H9 (cell line): ENCODE data around the gene DHX35. TPM values are rescaled to one million over a fixed set of nuclear protein-coding genes. Genes with fewer than 3 reads are reported as not detected.

Experiments used
- DNase-seq: peaks from one replicate; pipeline ENCODE4 v3.0.0-alpha.2; 2017
- H2AFZ ChIP-seq: one replicate; pipeline ENCODE4 v1.6.1; 2013; ENCODE audit warnings: mild to moderate bottlenecking, low read length, control low read depth, moderate library complexity
- H2AK5ac ChIP-seq: 2 replicates; pipeline ENCODE4 v1.6.1; 2013; ENCODE audit warnings: low read length, control low read depth, mixed read lengths; ENCODE audit not compliant: insufficient read length
- H2BK120ac ChIP-seq: one replicate; pipeline ENCODE4 v1.6.1; 2013; ENCODE audit warnings: low read depth, mild to moderate bottlenecking, low read length, control low read depth, inconsistent platforms; ENCODE audit not compliant: poor library complexity, severe bottlenecking
- H2BK12ac ChIP-seq: 2 replicates; pipeline ENCODE4 v1.6.1; 2013; ENCODE audit warnings: low read length, control low read depth, mixed read lengths, low read depth; ENCODE audit not compliant: insufficient read length
- H2BK15ac ChIP-seq: 2 replicates; pipeline ENCODE4 v1.6.1; 2013; ENCODE audit warnings: low read depth, low read length, control low read depth
- H2BK20ac ChIP-seq: one replicate; pipeline ENCODE4 v1.6.1; 2013; ENCODE audit warnings: low read depth, mild to moderate bottlenecking, low read length, control low read depth, inconsistent platforms; ENCODE audit not compliant: poor library complexity, severe bottlenecking
- H2BK5ac ChIP-seq: 2 replicates; pipeline ENCODE4 v1.6.1; 2013; ENCODE audit warnings: low read length, control low read depth, mixed read lengths; ENCODE audit not compliant: insufficient read length
- H3K14ac ChIP-seq: 2 replicates; pipeline ENCODE4 v1.6.1; 2013; ENCODE audit warnings: low read length, control low read depth; ENCODE audit not compliant: insufficient read depth
- H3K18ac ChIP-seq: 2 replicates; pipeline ENCODE4 v1.6.1; 2013; ENCODE audit warnings: low read depth, mild to moderate bottlenecking, mixed read lengths, low read length, control low read depth; ENCODE audit not compliant: insufficient read length
- H3K23ac ChIP-seq: 2 replicates; pipeline ENCODE4 v1.6.1; 2013; ENCODE audit warnings: low read length, control low read depth, mixed read lengths, low read depth; ENCODE audit not compliant: insufficient read length
- H3K23me2 ChIP-seq: 2 replicates; pipeline ENCODE4 v1.6.1; 2013; ENCODE audit warnings: low read depth, mild to moderate bottlenecking, mixed read lengths, low read length, control low read depth; ENCODE audit not compliant: insufficient read length, poor library complexity, severe bottlenecking
- H3K27ac ChIP-seq: 2 replicates; pipeline ENCODE4 v1.5.1; 2013; ENCODE audit warnings: low read length, control low read depth, mixed read lengths, low read depth; ENCODE audit not compliant: insufficient read length
- H3K27me3 ChIP-seq: 2 replicates; pipeline ENCODE4 v1.6.1; 2013; ENCODE audit warnings: low read length, control low read depth, inconsistent platforms; ENCODE audit not compliant: insufficient read depth
- H3K4ac ChIP-seq: 2 replicates; pipeline ENCODE4 v1.6.1; 2013; ENCODE audit warnings: low read depth, mild to moderate bottlenecking, control low read depth, inconsistent platforms, low read length, moderate library complexity
- H3K4me1 ChIP-seq: 2 replicates; pipeline ENCODE4 v1.6.1; 2013; ENCODE audit warnings: low read length, control low read depth, inconsistent platforms; ENCODE audit not compliant: insufficient read depth
- H3K4me2 ChIP-seq: 2 replicates; pipeline ENCODE4 v1.6.1; 2013; ENCODE audit warnings: low read length, control low read depth, mixed read lengths; ENCODE audit not compliant: insufficient read length, insufficient read depth
- H3K56ac ChIP-seq: 2 replicates; pipeline ENCODE4 v1.6.1; 2013; ENCODE audit warnings: low read depth, mild to moderate bottlenecking, mixed read lengths, low read length, control low read depth; ENCODE audit not compliant: insufficient read length
- H3K79me1 ChIP-seq: 2 replicates; pipeline ENCODE4 v1.6.1; 2013; ENCODE audit warnings: low read depth, mild to moderate bottlenecking, moderate library complexity, low read length, control low read depth, inconsistent platforms; ENCODE audit not compliant: insufficient read depth, poor library complexity, severe bottlenecking
- H3K79me2 ChIP-seq: 2 replicates; pipeline ENCODE4 v1.6.1; 2013; ENCODE audit warnings: low read length, control low read depth, inconsistent platforms; ENCODE audit not compliant: insufficient read depth
- H3K9ac ChIP-seq: 2 replicates; pipeline ENCODE4 v1.6.1; 2013; ENCODE audit warnings: low read length, control low read depth, mixed read lengths; ENCODE audit not compliant: insufficient read length; ENCODE audit errors: extremely low read depth
- H3K9me3 ChIP-seq: one replicate; pipeline ENCODE4 v1.6.1; 2013; ENCODE audit warnings: low read depth, low read length, inconsistent platforms; ENCODE audit not compliant: control insufficient read depth
- H3T11ph ChIP-seq: one replicate; pipeline ENCODE4 v1.6.1; 2013; ENCODE audit warnings: mild to moderate bottlenecking, low read length, control low read depth, inconsistent platforms
- H4K20me1 ChIP-seq: one replicate; pipeline ENCODE4 v1.6.1; 2013; ENCODE audit not compliant: control insufficient read depth, insufficient read length, insufficient read depth
- H4K5ac ChIP-seq: 2 replicates; pipeline ENCODE4 v1.6.1; 2013; ENCODE audit warnings: low read depth, mild to moderate bottlenecking, mixed read lengths, low read length, control low read depth; ENCODE audit not compliant: insufficient read length
- H4K8ac ChIP-seq: replicated peaks from 2 replicates; pipeline ENCODE4 v1.6.1; 2013; ENCODE audit warnings: low read length, control low read depth, mixed read lengths, low read depth; ENCODE audit not compliant: insufficient read length
- H4K91ac ChIP-seq: 2 replicates; pipeline ENCODE4 v1.6.1; 2013; ENCODE audit warnings: low read depth, mild to moderate bottlenecking, moderate library complexity, mixed read lengths, low read length, control low read depth; ENCODE audit not compliant: insufficient read length
- H3K27ac Mint-ChIP-seq, 3 experiments: 2 replicates in 2 of 3; 3 replicates in 1 of 3; pipeline ENCODE4 v1.8.0; 2020 to 2021; ENCODE audit warnings: mixed read lengths in 3 of 3, mild to moderate bottlenecking in 1 of 3, moderate library complexity in 1 of 3
- H3K27me3 Mint-ChIP-seq: 2 replicates; pipeline ENCODE4 v1.8.0; 2021; ENCODE audit warnings: low read depth, mild to moderate bottlenecking, moderate library complexity, mixed read lengths
- H3K36me3 Mint-ChIP-seq, 3 experiments: 2 replicates in 2 of 3; 3 replicates in 1 of 3; pipeline ENCODE4 v1.8.0; 2020 to 2021; ENCODE audit warnings: low read depth in 3 of 3, mixed read lengths in 3 of 3; ENCODE audit not compliant: insufficient read depth in 1 of 3
- H3K4me1 Mint-ChIP-seq, 2 experiments: 2 replicates each; pipeline ENCODE4 v1.8.0; 2020; ENCODE audit warnings: mixed read lengths in 2 of 2
- H3K4me3 Mint-ChIP-seq, 2 experiments: 2 replicates in 1 of 2; 3 replicates in 1 of 2; pipeline ENCODE4 v1.8.0; 2020 to 2021; ENCODE audit warnings: mild to moderate bottlenecking in 2 of 2, mixed read lengths in 2 of 2, moderate library complexity in 1 of 2
- H3K9me3 Mint-ChIP-seq, 2 experiments: 2 replicates in 1 of 2; 3 replicates in 1 of 2; pipeline ENCODE4 v1.8.0; 2020; ENCODE audit warnings: mild to moderate bottlenecking in 2 of 2, mixed read lengths in 2 of 2, moderate library complexity in 1 of 2
- WGBS: extraction: QIAGEN DNeasy Blood & Tissue Kit; methylation state at CpG from one replicate; pipeline ENCODE4 v1.1.7; 2013; ENCODE audit warnings: missing lambda C conversion rate, low lambda C conversion rate, mixed read lengths; ENCODE audit not compliant: insufficient read length; ENCODE audit errors: extremely low coverage; 5-methylcytosine and 5-hydroxymethylcytosine counted together
- total RNA-seq: library from RNA; stranded (reverse); gene quantifications from 2 replicates; pipeline ENCODE4 v1.2.1, GENCODE V29; 2021
- TF ChIP-seq, protein P1 (sequence below): fragments of 200-600 bp; sonication (generic); conservative IDR thresholded peaks from 3 replicates; pipeline ENCODE4 v1.8.0; 2021; ENCODE audit warnings: antibody characterized with exemption, mild to moderate bottlenecking

The DHX35 gene
- total RNA-seq, 1 experiment from 2014 or later = 14.4 TPM

- no peak for DNase-seq
- no peak overlapping the region for H2BK12ac ChIP-seq
- no peaks in the 10 kb centered on the region for H3K79me1 ChIP-seq
- H3K4me1 ChIP-seq = no peaks in the 10 kb centered on the region
- H3K36me3 Mint-ChIP-seq = no peaks in the 10 kb centered on the region; a peak in 1 of 7 replicates
- no peak overlapping the region for H4K8ac ChIP-seq
- H3K18ac ChIP-seq = no peak overlapping the region
- TF ChIP-seq, protein P1, sequence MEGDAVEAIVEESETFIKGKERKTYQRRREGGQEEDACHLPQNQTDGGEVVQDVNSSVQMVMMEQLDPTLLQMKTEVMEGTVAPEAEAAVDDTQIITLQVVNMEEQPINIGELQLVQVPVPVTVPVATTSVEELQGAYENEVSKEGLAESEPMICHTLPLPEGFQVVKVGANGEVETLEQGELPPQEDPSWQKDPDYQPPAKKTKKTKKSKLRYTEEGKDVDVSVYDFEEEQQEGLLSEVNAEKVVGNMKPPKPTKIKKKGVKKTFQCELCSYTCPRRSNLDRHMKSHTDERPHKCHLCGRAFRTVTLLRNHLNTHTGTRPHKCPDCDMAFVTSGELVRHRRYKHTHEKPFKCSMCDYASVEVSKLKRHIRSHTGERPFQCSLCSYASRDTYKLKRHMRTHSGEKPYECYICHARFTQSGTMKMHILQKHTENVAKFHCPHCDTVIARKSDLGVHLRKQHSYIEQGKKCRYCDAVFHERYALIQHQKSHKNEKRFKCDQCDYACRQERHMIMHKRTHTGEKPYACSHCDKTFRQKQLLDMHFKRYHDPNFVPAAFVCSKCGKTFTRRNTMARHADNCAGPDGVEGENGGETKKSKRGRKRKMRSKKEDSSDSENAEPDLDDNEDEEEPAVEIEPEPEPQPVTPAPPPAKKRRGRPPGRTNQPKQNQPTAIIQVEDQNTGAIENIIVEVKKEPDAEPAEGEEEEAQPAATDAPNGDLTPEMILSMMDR = no peak
- H3K9me3 Mint-ChIP-seq = no peaks in the 10 kb centered on the region; a peak in 1 of 5 replicates
- no peaks in the 10 kb centered on the region for H3K9me3 ChIP-seq
- no peak overlapping the region for H3K9ac ChIP-seq
- no peak overlapping the region for H3K14ac ChIP-seq
- no peak overlapping the region for H3K23ac ChIP-seq
- H3K4me3 Mint-ChIP-seq = no peak overlapping the region
- no peak overlapping the region for H3K4ac ChIP-seq
- H2AFZ ChIP-seq = no peak overlapping the region
- no peak overlapping the region for H2BK20ac ChIP-seq
- H4K91ac ChIP-seq = no peak overlapping the region
- no peak overlapping the region for H3K4me2 ChIP-seq
- H4K20me1 ChIP-seq = no peaks in the 10 kb centered on the region
- no peak overlapping the region for H2BK15ac ChIP-seq
- no peaks in the 10 kb centered on the region for H3K23me2 ChIP-seq
- H3K27me3 ChIP-seq = no peaks in the 10 kb centered on the region
- H3K4me1 Mint-ChIP-seq = peaks cover 3% of the 10 kb centered on the region in 2 experiments
- no peak overlapping the region for H3K56ac ChIP-seq
- H3K27ac ChIP-seq = no peak overlapping the region
- no peak overlapping the region; a peak in 1 of 7 replicates for H3K27ac Mint-ChIP-seq
- H2AK5ac ChIP-seq = no peak overlapping the region
- WGBS = no CpG with 5 or more reads among the region's 9 CpGs
- no peaks in the 10 kb centered on the region for H3K79me2 ChIP-seq
- H2BK5ac ChIP-seq = no peak overlapping the region
- no peak overlapping the region for H3T11ph ChIP-seq
- H2BK120ac ChIP-seq = no peak overlapping the region
- no peak overlapping the region for H4K5ac ChIP-seq
- H3K27me3 Mint-ChIP-seq = no peaks in the 10 kb centered on the region; the same call in 1 of the 2 replicates
Observed at GRCh38 chr20:38920851-38921250, 41.3 kb upstream of the DHX35 start.
